Right ventricle myocardium superior (tissue), 1 donor: ENCODE data around the gene CACNA1E. TPM values are rescaled to one million over a fixed set of nuclear protein-coding genes. Genes with fewer than 3 reads are reported as not detected.

Experiments
- ATAC-seq: fragments of 200-7000 bp; cut with Tn5 transposase; one replicate; pipeline ENCODE4 v1.9.1; 2020; ENCODE audit warnings: mild to moderate bottlenecking; ENCODE audit not compliant: poor library complexity
- DNase-seq: peaks from one replicate; pipeline ENCODE4 v3.0.0-alpha.2; 2020
- intact Hi-C: fragments of 100-400 bp; cut with DNase I; formaldehyde crosslinking; loops from one replicate; pipeline ENCODE4 v1.11.2; 2022
- total RNA-seq: library from RNA; stranded (reverse); fragmentation: NEBNext Ultra II Directional; extraction: Animal tissue kit (Norgen Biotek cat#: 25700); gene quantifications from one replicate; pipeline ENCODE4 v1.2.1, GENCODE V29; 2021
- donor health status: DM: no; HTN: yes; CAD: no; lungs with severe emphysema.

CACNA1E gene
- total RNA-seq, 1 donor from 2014 or later = 4.7 TPM

DNA sequence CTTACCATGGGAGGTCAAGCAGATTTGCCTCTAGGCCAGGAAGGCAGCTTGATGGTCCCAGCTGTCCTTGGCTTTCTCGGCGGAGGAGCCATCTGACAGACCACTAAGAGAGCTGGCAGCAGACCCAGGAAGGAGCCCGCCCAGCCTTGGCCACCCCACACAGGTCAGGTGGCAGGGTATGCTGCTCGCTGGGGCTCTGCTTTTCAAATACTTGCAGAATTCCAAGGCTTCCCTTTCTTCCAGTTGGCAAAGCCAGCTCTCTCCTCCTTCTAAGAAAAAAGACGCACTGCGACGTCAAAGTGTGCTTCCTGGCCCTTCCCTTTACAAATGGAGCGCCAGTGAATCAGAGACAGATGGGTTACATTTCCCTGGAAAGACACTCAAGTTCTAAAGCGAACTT, 229.4 kb downstream of the CACNA1E start:
- intact Hi-C loops = no loop called here
- DNase-seq (no peak), ATAC-seq (no peak)

DNA sequence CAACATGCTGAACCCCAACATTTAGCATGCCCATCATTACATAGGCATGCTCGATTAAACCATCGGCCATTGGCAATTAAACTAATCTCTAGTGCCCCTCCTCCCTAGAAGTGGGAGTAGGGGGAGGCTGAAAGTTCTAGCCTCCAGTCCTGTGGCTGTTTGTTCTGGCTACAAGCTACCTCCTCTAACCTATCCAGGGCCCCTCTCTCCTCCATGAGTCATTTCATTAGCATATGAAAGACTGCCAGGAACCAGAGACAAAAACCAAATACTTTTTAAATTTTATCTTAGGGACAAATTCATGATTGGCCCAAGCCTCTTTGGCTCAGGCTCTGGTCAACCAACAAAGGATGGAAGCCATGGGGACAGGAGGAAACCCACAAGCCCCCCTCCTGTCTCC, 231.1 kb downstream of the CACNA1E start:
- DNase-seq (no peak), ATAC-seq (no peak)
- intact Hi-C loops = no loop called here

DNA sequence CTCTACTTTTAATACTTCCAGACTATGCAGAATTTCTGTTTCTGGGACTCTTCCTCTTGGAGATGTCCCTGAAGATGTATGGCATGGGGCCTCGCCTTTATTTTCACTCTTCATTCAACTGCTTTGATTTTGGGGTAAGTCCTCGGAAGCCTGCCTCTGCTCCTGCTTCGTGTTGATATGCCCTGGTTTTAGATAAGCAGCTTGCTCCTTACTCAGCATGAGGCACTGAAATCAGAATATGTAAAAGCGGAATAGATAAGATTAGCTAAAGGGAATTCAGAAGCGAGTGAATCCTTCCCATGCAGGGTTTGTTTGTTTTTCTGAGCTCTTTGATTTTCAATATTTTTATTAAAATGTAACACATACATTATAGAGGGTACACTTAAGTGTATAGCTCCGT, 234.7 kb downstream of the CACNA1E start:
- intact Hi-C loops = no loop called here
- DNase-seq (no peak), ATAC-seq (no peak)

DNA sequence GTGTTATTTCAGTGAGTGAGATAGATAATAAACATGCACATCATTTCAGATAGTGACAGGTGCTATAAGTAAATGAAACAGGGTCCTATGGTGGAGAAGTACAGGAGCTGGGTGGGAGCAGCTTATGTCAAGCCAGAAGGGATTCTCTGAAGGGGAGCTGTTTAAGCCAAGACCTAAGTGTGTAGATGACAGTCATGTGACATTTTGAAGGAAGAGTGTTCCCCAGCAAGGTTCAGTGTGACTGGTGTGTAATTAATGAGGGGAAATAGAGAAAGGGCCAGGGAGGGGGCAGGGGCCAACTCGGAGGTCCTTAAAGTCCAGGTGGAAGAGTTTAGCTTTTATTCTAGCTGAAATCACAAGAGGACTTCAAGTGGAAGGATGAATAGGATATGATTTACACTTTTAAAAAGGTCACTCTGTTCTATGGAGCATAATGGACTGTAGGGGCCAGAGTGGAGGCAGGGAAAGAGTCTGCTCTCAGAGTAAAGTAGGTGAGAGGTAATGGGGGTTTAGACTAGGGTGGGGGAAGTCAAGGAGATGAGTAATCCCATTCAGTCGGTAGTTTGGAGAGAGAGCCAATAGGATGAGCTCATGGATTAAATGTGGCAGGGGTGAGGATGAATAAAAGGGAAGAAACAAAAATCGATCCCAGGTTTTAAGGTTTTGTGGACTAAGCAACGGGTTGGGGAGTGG, 243.1 kb downstream of the CACNA1E start:
- DNase-seq (no peak), ATAC-seq (no peak)
- intact Hi-C loops = no loop called here

DNA sequence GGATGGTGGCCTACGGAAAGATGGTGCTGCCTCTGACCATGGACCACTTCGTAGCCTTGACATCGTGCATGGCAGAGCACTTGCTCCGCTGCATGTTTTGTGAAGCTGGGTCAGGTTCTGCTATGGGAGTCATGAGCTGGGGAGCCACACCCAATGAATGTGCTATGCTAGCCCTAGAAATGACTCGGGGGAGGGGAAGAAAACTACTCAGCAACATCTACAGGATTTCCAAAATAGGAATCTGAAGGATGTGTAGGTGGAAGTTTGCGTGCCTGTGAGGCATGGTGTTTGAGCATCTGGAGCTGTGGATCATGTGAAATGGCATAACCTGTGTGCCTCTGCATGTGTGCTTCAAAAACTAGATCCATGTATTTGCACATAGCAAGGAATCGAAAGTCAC, 247.3 kb downstream of the CACNA1E start:
- DNase-seq (no peak), ATAC-seq (no peak)
- intact Hi-C loops = no loop called here

DNA sequence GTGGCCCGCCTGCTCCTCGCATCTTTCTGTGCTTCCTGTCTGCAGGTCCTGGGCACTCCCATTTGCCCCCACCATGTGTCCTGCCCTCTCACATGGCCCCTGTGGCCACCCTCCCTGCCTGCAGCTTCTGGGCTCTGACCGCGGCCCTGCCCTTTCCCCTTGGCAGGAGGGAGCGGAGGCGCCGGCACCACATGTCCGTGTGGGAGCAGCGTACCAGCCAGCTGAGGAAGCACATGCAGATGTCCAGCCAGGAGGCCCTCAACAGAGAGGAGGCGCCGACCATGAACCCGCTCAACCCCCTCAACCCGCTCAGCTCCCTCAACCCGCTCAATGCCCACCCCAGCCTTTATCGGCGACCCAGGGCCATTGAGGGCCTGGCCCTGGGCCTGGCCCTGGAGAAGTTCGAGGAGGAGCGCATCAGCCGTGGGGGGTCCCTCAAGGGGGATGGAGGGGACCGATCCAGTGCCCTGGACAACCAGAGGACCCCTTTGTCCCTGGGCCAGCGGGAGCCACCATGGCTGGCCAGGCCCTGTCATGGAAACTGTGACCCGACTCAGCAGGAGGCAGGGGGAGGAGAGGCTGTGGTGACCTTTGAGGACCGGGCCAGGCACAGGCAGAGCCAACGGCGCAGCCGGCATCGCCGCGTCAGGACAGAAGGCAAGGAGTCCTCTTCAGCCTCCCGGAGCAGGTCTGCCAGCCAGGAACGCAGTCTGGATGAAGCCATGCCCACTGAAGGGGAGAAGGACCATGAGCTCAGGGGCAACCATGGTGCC, 249.1 kb downstream of the CACNA1E start:
- ATAC-seq = no peak
- no peak for DNase-seq
- intact Hi-C loops = no loop called here

DNA sequence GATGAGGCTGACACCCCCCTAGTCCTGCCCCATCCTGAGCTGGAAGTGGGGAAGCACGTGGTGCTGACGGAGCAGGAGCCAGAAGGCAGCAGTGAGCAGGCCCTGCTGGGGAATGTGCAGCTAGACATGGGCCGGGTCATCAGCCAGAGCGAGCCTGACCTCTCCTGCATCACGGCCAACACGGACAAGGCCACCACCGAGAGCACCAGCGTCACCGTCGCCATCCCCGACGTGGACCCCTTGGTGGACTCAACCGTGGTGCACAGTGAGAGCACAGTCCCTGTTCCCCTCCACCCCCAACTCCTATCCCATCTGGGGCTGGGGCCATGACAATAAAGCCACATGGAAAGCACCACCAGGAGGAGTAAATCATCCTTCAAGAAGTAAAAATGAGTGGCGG, 250.2 kb downstream of the CACNA1E start:
- ATAC-seq = no peak
- DNase-seq = no peak
- intact Hi-C loops = no loop called here

DNA sequence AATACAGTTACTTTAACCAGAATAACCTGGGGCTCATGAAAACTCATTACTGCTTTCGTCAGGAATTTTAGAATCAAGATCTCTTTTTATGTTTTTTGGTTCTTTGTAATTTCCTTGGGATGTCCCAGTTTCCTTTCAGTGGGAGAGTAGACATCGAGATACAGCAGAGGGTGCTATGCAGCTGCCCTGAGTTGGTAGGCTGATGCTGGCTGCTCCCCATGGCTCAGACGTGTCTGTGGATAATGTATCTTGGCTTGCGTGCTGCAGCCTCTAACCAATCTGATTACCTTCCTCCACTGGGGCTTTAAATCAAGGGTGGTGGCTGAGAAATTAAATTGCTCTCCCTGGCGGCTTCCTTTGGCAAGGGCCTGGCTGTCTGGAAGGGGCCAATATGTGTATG, 253.7 kb downstream of the CACNA1E start:
- intact Hi-C loops = no loop called here
- ATAC-seq (no peak), DNase-seq (no peak)

DNA sequence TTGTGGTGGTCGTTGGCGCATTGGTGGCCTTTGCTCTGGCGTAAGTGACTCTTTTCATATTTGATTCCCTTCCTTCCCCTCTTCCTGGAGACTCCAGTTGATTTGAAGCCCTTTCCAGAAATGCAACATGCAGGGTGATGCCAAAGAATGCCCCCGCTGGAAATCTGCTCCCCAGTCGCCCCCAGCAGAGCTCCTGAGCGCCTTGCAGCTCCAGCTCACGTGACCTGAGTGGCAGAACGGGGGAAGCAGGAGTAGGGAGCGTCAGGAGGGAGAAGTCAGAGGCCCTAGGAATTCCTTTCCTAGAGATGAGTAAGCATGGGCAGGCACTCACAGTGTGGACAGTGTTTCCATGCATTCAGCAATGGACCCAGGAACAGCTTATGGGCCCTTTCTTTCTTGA, 255.9 kb downstream of the CACNA1E start:
- intact Hi-C loops = no loop called here
- ATAC-seq (no peak), DNase-seq (no peak)

DNA sequence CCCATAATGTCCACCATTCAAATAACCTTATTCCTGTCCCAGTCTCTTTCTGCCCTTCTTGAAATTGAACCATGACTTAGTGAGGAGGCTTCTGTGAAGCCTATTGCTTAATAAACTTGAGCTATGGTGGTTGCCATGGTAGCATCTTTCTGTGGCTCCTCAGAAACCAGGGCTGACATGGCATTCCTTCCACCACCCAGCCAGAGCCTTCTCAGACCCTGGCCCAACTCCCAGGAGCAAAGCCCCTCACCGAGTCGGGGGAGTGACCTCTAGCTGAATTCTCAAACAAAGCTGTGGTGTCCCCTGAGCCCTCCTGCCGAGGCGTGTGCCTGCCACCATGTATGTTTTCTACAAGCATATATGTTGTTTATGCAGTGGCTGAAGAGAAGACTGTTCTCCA, 259.1 kb downstream of the CACNA1E start:
- no peak for ATAC-seq
- DNase-seq = no peak
- intact Hi-C loops = no loop called here

DNA sequence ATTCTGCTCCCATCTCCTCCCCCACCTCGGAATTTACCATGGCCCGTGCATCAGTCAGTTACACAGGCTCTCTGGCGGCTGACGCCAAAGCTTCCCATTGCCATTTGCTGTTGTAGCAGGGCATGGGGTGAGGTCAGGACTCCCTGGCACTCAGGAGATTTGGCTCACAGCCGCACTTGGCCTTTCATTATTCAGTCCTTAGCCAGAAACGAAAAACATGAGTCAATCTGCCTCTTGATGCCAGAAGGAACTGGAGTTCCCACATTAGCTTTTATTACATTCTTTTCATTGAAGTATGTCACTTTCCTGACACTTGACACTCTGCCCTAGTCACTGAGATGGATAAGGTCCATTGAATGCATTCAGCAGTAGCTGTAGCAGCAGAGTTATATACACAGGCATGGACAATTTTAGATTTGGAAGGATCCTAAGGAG, 260.6 kb downstream of the CACNA1E start:
- intact Hi-C loops = no loop called here
- ATAC-seq (peak; percentile 88), DNase-seq (peak; percentile 57)

DNA sequence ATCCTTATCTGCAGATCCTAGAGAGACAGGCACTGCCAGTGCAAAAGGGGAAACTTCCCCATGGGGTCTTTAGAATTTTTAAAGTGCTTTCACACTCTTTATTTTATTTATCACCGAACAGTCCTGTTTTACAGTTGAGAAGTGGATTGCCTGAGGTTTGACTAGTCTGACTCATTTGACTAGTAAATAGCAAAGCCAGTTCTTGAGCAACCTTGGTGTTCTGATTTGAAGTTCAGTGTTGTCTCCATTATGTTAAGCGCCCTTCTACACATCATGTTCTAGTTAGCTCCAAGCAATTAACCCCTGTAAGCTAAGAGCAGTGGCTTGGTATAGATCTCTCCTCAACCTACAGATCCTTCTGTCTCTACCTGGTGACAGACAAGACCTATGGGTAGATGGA, 262.9 kb downstream of the CACNA1E start:
- no peak for ATAC-seq
- intact Hi-C loops = no loop called here
- no peak for DNase-seq

DNA sequence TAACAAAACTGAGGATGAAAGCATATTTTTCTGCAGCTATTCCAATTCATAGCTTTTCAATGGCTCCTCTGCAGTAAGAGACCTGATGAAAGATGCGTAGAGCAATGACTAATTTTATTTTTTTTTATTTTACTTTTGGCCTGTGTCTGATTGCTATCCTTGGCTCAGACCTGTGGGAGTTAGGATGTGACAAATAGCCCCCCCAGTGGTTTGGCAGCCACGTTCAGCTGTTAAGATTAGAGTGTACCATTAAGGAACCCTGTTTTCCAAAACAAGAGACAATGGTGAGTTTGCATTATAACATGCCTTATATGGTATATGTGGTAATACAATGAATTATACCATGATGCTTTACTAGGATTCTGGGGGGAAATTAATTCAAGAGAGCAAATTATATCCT, 264.7 kb downstream of the CACNA1E start:
- intact Hi-C loops = no loop called here
- DNase-seq = no peak
- no peak for ATAC-seq

DNA sequence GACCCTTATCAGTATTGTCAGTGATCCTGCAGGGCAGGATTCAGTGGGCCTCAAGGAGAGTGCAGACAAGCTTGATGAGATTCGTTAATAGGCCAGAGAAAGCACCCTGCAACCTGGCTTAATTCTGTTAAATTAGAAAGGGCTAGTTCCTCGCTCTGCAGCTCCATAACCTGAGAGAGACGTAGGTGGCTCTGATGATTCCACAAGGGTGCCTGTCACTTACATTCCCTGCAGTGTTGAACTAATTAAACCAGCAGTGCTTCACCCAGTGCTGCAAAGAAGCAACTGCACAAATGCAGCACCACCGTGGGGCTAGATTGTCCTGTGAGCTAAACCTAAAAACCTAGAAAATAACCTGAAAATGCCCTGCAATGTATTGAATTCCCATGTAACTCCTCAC, 270.8 kb downstream of the CACNA1E start:
- intact Hi-C loops = no loop called here
- DNase-seq (no peak), ATAC-seq (no peak)

DNA sequence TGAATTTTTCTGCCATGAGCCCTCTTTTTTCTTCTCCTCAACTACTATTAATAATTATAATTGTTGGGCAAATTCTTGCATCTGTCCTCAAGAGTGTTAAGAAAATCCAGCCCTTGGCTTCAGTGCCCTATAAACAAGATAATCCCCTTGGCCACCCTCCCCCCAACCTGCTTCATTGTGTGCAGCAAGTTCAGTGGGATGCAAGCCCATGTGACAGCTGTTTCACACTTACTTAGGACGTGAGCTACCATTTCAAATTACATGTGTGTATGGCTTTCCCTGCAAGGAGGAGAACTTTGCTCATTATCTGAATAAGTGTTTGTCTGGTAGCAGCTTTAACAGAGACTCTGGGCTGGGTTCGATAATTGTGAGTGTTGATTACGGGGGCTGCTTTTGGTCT, 276.2 kb downstream of the CACNA1E start:
- ATAC-seq (no peak), DNase-seq (no peak)
- intact Hi-C loops = no loop called here

DNA sequence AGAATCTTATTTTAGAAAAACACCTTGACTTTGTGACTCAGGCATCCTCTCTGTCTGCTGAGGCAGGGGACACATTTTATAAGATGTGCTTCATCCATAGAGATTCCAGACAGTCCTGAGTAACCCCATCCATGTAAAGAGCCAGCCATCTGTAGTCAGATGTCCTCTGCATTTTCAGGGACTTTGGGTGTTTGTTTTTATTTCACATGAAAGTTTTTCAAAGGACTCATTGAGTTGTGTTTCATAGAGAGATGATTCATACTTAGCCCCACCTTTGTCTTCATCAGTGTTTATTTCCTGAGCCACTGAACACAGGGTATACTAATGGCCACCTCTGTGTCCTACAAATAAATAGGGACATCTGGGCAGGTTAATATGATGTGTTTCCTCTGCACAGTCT, 280.4 kb downstream of the CACNA1E start:
- intact Hi-C loops = no loop called here
- DNase-seq = no peak
- ATAC-seq = no peak

DNA sequence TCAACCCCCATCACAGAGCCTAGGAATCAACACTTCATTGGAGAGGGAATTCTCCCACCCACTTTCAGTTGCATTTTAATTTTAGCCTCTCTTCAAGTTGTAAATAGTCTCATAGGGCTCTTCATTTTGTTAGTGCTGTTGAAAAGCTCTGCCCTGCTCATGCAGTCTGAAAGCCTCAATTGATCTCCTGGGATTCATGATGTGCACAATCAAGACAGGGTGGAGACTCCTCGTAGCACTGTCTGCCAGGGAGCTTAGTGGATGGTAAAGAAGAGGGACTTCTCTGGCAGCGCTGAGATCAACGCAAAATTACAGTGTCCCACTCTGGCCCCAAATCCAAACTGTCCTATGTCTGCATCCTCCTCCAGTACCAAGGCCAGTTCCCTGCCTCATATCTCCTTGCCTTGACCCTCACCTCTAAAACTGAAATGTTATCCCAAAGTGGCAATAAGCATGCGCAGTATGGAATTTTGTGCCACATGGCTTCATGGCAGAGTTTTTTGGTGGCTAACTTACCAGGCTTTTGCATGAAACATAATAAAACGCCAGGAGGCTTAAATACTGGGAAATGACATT, 282.2 kb downstream of the CACNA1E start:
- intact Hi-C loops = no loop called here
- DNase-seq (no peak), ATAC-seq (no peak)

DNA sequence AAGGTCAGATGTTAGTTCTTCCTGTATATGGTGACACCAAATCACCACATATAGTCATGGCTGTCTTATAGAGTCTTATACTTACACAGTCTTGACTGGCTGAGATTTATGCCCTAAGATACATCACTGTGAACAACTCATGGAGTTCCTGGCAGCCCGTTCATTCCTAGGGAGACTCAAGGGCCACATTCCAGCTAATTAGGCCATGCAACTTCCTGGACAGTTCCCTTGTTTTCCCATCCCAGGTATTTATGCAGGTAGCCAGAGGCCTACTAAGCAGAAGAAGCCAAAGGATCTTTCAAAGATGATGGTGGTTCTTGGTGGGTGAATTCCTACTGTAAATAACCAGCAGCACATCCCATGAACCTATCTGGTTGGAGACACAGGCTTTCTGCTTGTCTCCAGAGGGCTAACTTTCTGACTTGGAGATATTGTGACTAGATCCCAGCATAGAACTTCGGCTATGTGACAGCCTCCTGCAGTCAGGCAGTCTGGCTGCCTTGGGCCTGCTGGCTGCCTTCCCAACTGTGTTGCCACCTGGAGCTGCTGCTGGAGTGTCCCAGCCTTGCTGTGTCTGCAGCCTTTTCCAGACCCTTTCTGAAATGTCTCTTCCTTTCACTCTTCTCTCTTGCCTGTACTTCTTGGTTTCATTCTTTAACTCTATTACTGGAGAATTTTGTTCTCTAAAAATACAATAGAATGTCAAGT, 283.8 kb downstream of the CACNA1E start:
- peak; percentile 48 for DNase-seq
- intact Hi-C loops = no loop called here
- peak; percentile 45 for ATAC-seq

DNA sequence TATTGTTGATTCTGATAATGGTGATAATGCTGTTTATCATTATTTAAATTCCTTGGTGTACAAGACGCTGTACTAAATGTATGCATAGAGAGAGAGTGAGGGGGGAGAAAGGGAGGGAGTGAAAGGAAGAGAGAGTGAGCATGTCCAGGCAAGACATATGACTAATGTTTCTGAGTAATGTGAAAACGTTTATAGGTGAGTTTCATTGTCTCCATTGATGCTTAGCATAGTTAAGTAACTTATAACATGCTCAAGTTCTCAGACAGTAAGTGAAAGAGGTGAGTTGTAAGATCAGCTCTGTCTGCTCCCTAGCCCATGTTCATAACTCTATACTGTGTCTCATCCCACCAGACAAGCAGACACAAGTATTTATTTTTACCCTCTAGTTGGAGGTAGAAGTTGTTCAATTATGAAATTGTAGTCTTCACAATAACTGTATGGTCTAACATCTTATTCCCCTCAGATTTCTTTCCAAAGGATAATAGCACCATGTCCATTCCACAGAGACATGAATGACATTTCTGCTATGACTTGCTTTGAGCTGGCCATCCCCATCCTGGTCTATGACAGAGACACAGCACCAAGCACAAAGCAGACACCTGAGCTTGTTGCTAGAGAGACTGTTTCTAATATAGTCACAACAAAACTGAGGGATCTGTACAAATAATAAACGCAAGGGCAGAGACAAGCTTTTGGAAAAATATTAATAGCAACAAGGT, 285.1 kb downstream of the CACNA1E start:
- no peak for DNase-seq
- ATAC-seq = no peak
- intact Hi-C loops = no loop called here
